GM23338 (cell line): ENCODE measurements around the gene PTGS1. TPM values are rescaled to one million over a fixed set of nuclear protein-coding genes. Genes with fewer than 3 reads are reported as not detected.

Experiments used
- ATAC-seq: fragments of 200-7000 bp; cut with Tn5 transposase; 3 replicates; pipeline ENCODE4 v1.9.1; 2020
- DNase-seq: peaks from one replicate; pipeline ENCODE4 v3.0.0-alpha.2; 2015; ENCODE audit warnings: low spot score
- H2AFZ ChIP-seq: fragments of 200-600 bp; sonication (generic); 2 replicates; pipeline ENCODE4 v1.8.0; 2016; ENCODE audit warnings: antibody characterized with exemption, mild to moderate bottlenecking, moderate library complexity
- H3F3A ChIP-seq: fragments of 200-600 bp; sonication (generic); replicated peaks from 2 replicates; pipeline ENCODE4 v1.8.0; 2017; ENCODE audit warnings: antibody characterized with exemption, mixed run types, low read depth
- H3K27ac ChIP-seq: fragments of 200-600 bp; sonication (generic); 2 replicates; pipeline ENCODE4 v1.6.1; 2016; ENCODE audit warnings: low read depth
- H3K27me3 ChIP-seq: fragments of 200-600 bp; sonication (generic); 2 replicates; pipeline ENCODE4 v1.8.0; 2016; ENCODE audit warnings: mild to moderate bottlenecking, mixed run types, moderate library complexity; ENCODE audit not compliant: insufficient read depth
- H3K36me3 ChIP-seq: fragments of 200-600 bp; sonication (generic); 2 replicates; pipeline ENCODE4 v1.8.0; 2016; ENCODE audit warnings: mild to moderate bottlenecking; ENCODE audit not compliant: insufficient read depth
- H3K4me1 ChIP-seq: fragments of 200-600 bp; sonication (generic); 2 replicates; pipeline ENCODE4 v1.8.0; 2016; ENCODE audit warnings: mild to moderate bottlenecking, moderate library complexity; ENCODE audit not compliant: insufficient read depth
- H3K4me2 ChIP-seq: fragments of 200-600 bp; sonication (generic); 2 replicates; pipeline ENCODE4 v1.7.1; 2017; ENCODE audit warnings: mixed run types
- H3K4me3 ChIP-seq: fragments of 200-600 bp; sonication (generic); 2 replicates; pipeline ENCODE4 v1.6.1; 2016; ENCODE audit warnings: mixed run types
- H3K79me2 ChIP-seq: fragments of 200-600 bp; sonication (generic); replicated peaks from 2 replicates; pipeline ENCODE4 v1.8.0; 2017; ENCODE audit warnings: mild to moderate bottlenecking; ENCODE audit not compliant: insufficient read depth
- H3K9me2 ChIP-seq: fragments of 200-600 bp; sonication (generic); 2 replicates; pipeline ENCODE4 v1.8.0; 2017; ENCODE audit not compliant: insufficient read depth
- H4K20me1 ChIP-seq: fragments of 200-600 bp; sonication (generic); replicated peaks from 2 replicates; pipeline ENCODE4 v1.8.0; 2017; ENCODE audit warnings: mild to moderate bottlenecking; ENCODE audit not compliant: insufficient read depth
- H3K27ac Mint-ChIP-seq: 2 replicates; pipeline ENCODE4 v1.8.0; 2020; ENCODE audit warnings: inconsistent platforms, mild to moderate bottlenecking, moderate library complexity, mixed read lengths
- H3K27me3 Mint-ChIP-seq: 3 replicates; pipeline ENCODE4 v1.8.0; 2022; ENCODE audit warnings: low read depth, mild to moderate bottlenecking, moderate library complexity, mixed read lengths, inconsistent platforms; ENCODE audit not compliant: insufficient read depth, poor library complexity
- H3K36me3 Mint-ChIP-seq: 3 replicates; pipeline ENCODE4 v1.8.0; 2021; ENCODE audit warnings: low read depth, mild to moderate bottlenecking, inconsistent platforms, moderate library complexity, mixed read lengths
- H3K4me1 Mint-ChIP-seq: 3 replicates; pipeline ENCODE4 v1.8.0; 2020; ENCODE audit warnings: mild to moderate bottlenecking, inconsistent platforms, mixed read lengths
- H3K4me3 Mint-ChIP-seq: 3 replicates; pipeline ENCODE4 v1.8.0; 2021; ENCODE audit warnings: moderate library complexity, mild to moderate bottlenecking, inconsistent platforms, mixed read lengths
- H3K9me3 Mint-ChIP-seq: 3 replicates; pipeline ENCODE4 v1.8.0; 2020; ENCODE audit warnings: moderate library complexity, mild to moderate bottlenecking, inconsistent platforms, mixed read lengths
- CREB1 ChIP-seq: fragments of 250-450 bp; sonication (Bioruptor Pico); IDR thresholded peaks from 2 replicates; pipeline ENCODE4 v1.5.0; 2020; ENCODE audit warnings: low read depth, mild to moderate bottlenecking, moderate library complexity
- CTCF ChIP-seq, 2 experiments: fragments of 200-600 bp in 1 of 2; sonication (generic) in 1 of 2; conservative IDR thresholded peaks; 2 replicates each; pipeline versions ENCODE4 v1.5.1 to v1.6.1; 2016 to 2017; ENCODE audit warnings: antibody characterized with exemption in 2 of 2, low read depth in 2 of 2, mild to moderate bottlenecking in 2 of 2, moderate library complexity in 1 of 2
- ETS1 ChIP-seq: IDR thresholded peaks from 2 replicates; pipeline ENCODE4 v1.6.1; 2016; ENCODE audit warnings: antibody characterized with exemption
- EZH2 ChIP-seq: fragments of 200-600 bp; sonication (generic); IDR thresholded peaks from one replicate; pipeline ENCODE4 v1.8.0; 2017; ENCODE audit warnings: antibody characterized with exemption, mild to moderate bottlenecking, low read depth; ENCODE audit not compliant: unreplicated experiment
- EZH2phosphoT487 ChIP-seq: fragments of 200-600 bp; sonication (generic); IDR thresholded peaks from one replicate; pipeline ENCODE4 v1.8.1; 2018; ENCODE audit warnings: antibody characterized with exemption; ENCODE audit not compliant: unreplicated experiment
- JUNB ChIP-seq: IDR thresholded peaks from one replicate; pipeline ENCODE4 v1.6.1; 2016; ENCODE audit warnings: antibody characterized with exemption; ENCODE audit not compliant: unreplicated experiment
- NANOG ChIP-seq: IDR thresholded peaks from 2 replicates; pipeline ENCODE4 v1.6.1; 2016; ENCODE audit warnings: antibody characterized with exemption, borderline replicate concordance
- POLR2AphosphoS5 ChIP-seq: IDR thresholded peaks from 2 replicates; pipeline ENCODE4 v1.6.1; 2016; ENCODE audit warnings: antibody characterized with exemption, low read depth
- REST ChIP-seq: IDR thresholded peaks from one replicate; pipeline ENCODE4 v1.6.1; 2018; ENCODE audit warnings: antibody characterized with exemption; ENCODE audit not compliant: unreplicated experiment
- STAT1 ChIP-seq: IDR thresholded peaks from one replicate; pipeline ENCODE4 v1.6.1; 2016; ENCODE audit warnings: antibody characterized with exemption; ENCODE audit not compliant: unreplicated experiment
- ZNF114 ChIP-seq: fragments of 250-450 bp; sonication (Bioruptor Pico); IDR thresholded peaks from 2 replicates; pipeline ENCODE4 v1.5.0; 2020; ENCODE audit warnings: mild to moderate bottlenecking, moderate library complexity
- ZNF331 ChIP-seq: fragments of 250-450 bp; sonication (Bioruptor Pico); IDR thresholded peaks from 2 replicates; pipeline ENCODE4 v1.5.0; 2020; ENCODE audit warnings: low read depth, mild to moderate bottlenecking, moderate library complexity
- ZNF462 ChIP-seq: fragments of 250-450 bp; sonication (Bioruptor Pico); IDR thresholded peaks from 2 replicates; pipeline ENCODE4 v1.5.0; 2020; ENCODE audit warnings: mild to moderate bottlenecking, moderate library complexity
- polyA plus RNA-seq: library from polyadenylated mRNA; unstranded; fragments of >200 nt; fragmentation: Nextera tagmentation; extraction: Ambion mirVana; gene quantifications from 2 replicates; pipeline ENCODE4 v1.2.1, GENCODE V29; 2016
- total RNA-seq: library from RNA; depleted of rRNA; stranded (reverse); fragments of >200 nt; shearing (Covaris generic); gene quantifications from 2 replicates; pipeline ENCODE4 v1.2.3, GENCODE V29; 2014

Gene PTGS1
- total and polyA plus RNA-seq, 2 experiments from 2014 or later, result 0.48 to 1.3 TPM

GRCh38 chr9:122398371-122398924 is 27.6 kb downstream of the PTGS1 start:
- no peaks in the 10 kb centered on the region for H3K79me2 ChIP-seq
- no peak overlapping the region for H3K27ac ChIP-seq
- H3K4me3 ChIP-seq, result no peak overlapping the region
- peaks cover 3% of the 10 kb centered on the region for H3K27me3 Mint-ChIP-seq
- DNase-seq (no peak), ATAC-seq (no peak)
- no peaks in the 10 kb centered on the region for H3K27me3 ChIP-seq
- H2AFZ ChIP-seq, result no peak overlapping the region
- no peaks in the 10 kb centered on the region for H3K36me3 ChIP-seq
- no peaks in the 10 kb centered on the region for H3F3A ChIP-seq
- H3K4me2 ChIP-seq, result no peak overlapping the region
- H3K4me1 Mint-ChIP-seq, result no peaks in the 10 kb centered on the region
- H3K36me3 Mint-ChIP-seq, result no peaks in the 10 kb centered on the region
- H3K4me3 Mint-ChIP-seq, result no peak overlapping the region
- no peaks in the 10 kb centered on the region for H4K20me1 ChIP-seq
- TF ChIP-seq ZNF462 (CRISPR knock-in tag), result no peak
- TF ChIP-seq STAT1, result no peak
- TF ChIP-seq REST, result no peak
- no peak for TF ChIP-seq EZH2
- no peak for TF ChIP-seq ETS1
- TF ChIP-seq ZNF331 (CRISPR knock-in tag), result no peak
- TF ChIP-seq NANOG, result no peak
- TF ChIP-seq CREB1 (CRISPR knock-in tag), result no peak
- no peak for TF ChIP-seq EZH2phosphoT487
- TF ChIP-seq JUNB, result no peak
- no peak for TF ChIP-seq ZNF114 (CRISPR knock-in tag)
- no peak for TF ChIP-seq POLR2AphosphoS5
- TF ChIP-seq CTCF (conservative IDR thresholded peaks at IDR 0.05; ENCODE audit: low read depth in 2 of 2), result no peak
- H3K9me3 Mint-ChIP-seq, result peaks cover 11% of the 10 kb centered on the region
- H3K4me1 ChIP-seq, result no peaks in the 10 kb centered on the region
- no peaks in the 10 kb centered on the region for H3K9me2 ChIP-seq
- no peak overlapping the region for H3K27ac Mint-ChIP-seq
